ENCODE measurements around the gene MAPKAPK2.

DNA sequence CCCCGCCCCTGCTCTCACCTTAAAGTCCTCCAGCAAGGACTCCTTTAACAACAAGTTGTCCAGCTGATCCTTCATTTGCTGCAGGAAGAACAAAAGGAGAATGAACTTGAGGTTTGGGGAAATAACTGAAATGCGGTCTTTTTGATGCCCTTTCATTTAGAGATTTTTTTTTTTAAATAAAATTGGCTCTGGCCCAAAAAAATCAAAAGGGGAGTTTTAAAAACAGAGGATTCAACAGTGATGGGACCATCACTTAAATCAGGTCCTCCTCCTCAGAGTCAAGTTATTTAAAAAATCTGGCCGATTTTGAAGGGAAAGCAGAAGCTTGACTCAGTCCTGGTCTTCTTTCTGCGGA is 86.6 kb downstream of the MAPKAPK2 start:
- TF ChIP-seq, protein P1, sequence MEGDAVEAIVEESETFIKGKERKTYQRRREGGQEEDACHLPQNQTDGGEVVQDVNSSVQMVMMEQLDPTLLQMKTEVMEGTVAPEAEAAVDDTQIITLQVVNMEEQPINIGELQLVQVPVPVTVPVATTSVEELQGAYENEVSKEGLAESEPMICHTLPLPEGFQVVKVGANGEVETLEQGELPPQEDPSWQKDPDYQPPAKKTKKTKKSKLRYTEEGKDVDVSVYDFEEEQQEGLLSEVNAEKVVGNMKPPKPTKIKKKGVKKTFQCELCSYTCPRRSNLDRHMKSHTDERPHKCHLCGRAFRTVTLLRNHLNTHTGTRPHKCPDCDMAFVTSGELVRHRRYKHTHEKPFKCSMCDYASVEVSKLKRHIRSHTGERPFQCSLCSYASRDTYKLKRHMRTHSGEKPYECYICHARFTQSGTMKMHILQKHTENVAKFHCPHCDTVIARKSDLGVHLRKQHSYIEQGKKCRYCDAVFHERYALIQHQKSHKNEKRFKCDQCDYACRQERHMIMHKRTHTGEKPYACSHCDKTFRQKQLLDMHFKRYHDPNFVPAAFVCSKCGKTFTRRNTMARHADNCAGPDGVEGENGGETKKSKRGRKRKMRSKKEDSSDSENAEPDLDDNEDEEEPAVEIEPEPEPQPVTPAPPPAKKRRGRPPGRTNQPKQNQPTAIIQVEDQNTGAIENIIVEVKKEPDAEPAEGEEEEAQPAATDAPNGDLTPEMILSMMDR (conservative IDR thresholded peaks at IDR 0.05; ENCODE audit: low read length): no peak
- no peak for TF ChIP-seq EZH2phosphoT487 (IDR thresholded peaks at IDR 0.05; ENCODE audit: borderline replicate concordance)

Data from Loucy (cell line).